GM21723 (cell line): ENCODE measurements around the gene GSTM2.
"Not testable (repeated sequence)": the region's sequence is repeated elsewhere in the genome, so short reads cannot be mapped to it uniquely, and the experiment has no call there.

Experiments
- ATAC-seq: cut with Tn5 transposase; IDR thresholded peaks from one replicate; pipeline ENCODE4 v1.9.1; 2021; ENCODE audit warnings: mild to moderate bottlenecking, moderate library complexity; ENCODE audit not compliant: unreplicated experiment

The GSTM2 gene

DNA sequence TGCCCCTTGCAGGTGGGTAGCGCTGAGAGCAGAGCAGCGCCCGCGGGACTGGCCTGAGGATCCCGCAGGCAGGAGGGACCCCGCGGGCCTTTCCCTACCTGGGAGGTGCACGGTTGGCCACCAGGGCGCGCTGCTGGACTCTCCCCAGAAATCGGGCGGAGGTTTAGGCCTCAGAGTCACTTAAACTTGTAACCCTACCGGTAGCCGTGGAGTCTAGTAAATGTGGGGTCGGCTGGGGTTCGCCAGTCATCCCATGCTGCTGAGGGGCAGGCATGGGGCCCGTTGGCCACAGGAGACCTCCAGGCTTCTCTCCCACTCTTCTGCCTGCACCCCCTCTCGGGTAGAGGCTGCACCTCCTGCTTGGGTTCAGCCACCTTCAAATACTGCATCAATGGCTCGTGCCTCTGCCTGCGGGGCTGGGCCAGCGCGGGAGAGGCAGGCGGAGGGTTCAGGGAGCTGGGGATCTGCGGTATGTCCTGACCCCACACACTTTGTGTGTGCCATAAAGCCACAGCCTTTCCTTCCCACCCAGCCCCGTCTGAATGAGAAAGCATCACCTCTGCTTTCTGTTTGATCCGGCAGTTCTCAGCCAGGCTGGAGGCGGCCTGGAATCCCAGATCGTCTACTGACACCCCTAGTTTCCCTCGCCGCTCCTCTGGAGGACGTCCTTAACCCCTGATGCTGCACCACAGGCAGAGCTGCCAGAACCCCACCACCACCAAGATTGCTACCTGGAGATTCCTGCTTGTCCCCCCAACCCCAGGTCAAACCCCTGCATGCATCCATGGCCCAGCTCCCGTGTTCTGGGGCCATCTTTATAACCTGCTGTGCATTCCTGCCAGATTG lies 24.2 kb upstream of the GSTM2 start:
- peak; percentile 83 for ATAC-seq

DNA sequence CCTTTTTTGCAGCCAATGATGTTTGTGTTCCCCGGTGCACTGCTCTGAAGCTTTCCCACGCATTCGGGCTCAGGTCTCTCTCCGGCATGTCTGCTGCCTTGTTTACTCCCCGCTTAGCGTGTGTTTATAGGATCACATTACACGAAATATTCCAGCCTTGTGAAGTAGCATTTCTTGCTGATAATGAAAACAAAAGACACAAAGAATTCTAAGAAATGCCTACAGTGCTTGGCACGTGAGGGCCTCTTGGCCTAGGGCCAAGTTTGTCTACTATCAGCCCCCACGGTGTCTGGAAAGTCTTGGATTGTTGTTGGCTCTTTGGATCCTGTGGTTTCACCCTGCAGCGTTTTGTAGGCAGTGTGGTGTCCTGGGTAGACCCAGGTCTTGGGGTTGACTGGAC lies 23.2 kb upstream of the GSTM2 start:
- ATAC-seq: no peak

DNA sequence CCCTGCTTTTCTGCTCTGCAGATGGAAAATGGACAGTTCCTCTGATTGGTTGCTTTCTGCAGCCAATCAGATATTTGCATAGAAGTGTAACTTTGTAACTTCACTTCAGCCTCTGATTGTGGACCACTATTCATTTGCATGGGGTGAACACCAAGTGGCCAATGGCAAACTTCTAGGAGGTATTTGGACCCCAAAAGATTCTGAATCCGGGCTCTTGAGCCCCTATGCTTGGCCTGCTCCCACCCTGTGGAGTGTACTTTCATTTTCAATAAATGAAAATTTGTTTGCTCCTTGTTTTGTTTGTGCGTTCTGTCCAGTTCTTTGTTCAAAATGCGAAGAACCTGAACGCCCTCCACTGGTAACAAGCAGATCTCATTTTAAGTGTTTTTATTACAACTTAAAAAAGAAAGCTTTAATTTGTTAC lies 18.4 kb upstream of the GSTM2 start:
- ATAC-seq: no peak

DNA sequence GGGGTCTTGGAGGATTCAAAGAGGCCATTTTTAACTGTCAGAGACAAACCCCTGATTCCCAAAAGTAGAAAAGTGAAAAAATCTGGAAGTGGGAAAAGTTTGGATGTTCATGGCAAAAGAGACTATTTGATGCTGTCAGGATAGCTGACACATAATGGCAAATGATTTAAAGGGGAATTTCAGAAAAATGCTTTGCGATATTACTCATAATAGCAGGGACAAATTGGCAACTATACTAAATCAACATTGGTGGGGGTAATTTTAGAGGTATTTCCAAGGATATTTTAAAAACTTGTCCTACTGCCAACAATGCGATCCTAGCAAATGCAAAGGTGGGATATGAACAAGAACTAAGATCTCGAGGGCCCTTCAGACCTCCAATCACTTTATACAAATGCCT lies 17.2 kb upstream of the GSTM2 start:
- no peak for ATAC-seq

DNA sequence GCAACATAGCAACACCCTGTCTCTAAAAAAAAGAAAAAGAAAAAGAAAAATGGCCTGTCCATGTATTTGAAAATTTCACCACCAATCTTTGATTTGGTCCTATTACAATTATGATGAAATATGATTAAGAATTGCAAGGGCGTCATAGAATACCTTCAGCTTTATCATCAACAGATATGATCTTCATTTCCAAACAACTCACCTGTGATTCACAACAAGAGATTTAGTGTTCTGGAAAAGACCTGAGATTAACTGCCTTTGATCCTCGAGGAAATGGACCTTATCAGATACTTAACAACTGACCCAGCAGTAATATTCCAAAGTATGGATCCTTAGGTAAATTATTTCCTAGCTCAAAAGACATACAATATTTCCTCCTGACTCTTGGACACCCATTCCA lies 15.5 kb upstream of the GSTM2 start:
- ATAC-seq: no peak

DNA sequence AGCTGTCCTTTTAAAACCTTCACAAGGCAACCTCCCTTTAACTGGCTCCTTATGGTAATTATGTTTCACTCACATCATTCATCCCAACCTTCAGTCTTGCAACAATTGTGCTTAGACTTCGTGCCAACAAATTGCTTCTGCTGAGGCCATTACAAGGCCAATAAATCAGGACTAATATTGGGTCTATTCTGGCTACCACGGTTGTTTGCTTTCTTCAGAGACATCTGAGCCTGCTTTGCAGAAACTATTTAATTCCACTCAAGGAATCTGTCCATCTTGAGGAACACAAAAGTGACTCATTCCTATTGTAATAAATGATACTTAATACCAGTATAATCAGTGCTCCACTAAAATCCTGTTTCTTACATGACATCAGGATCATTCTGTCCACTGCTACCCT lies 14.6 kb upstream of the GSTM2 start:
- no peak for ATAC-seq

DNA sequence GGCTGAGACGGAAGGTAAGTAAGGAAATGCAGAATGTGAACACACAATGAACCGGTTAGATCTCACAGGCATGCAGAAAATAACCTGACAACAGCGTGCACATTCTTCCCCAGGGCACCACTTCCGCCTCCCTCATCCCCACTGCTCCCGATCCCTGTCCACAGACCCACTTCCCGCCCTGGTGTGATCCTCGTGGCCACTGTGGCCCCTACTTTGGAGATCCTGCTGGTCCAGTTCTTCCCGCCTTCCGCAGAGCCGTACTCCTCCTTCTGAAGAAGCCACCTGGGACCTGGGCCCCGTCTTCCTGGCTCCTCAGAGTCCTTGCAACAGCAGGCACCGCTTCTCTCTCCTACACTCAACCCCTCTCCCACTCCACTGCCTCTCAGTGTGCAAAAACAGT lies 13.3 kb upstream of the GSTM2 start:
- no peak for ATAC-seq

DNA sequence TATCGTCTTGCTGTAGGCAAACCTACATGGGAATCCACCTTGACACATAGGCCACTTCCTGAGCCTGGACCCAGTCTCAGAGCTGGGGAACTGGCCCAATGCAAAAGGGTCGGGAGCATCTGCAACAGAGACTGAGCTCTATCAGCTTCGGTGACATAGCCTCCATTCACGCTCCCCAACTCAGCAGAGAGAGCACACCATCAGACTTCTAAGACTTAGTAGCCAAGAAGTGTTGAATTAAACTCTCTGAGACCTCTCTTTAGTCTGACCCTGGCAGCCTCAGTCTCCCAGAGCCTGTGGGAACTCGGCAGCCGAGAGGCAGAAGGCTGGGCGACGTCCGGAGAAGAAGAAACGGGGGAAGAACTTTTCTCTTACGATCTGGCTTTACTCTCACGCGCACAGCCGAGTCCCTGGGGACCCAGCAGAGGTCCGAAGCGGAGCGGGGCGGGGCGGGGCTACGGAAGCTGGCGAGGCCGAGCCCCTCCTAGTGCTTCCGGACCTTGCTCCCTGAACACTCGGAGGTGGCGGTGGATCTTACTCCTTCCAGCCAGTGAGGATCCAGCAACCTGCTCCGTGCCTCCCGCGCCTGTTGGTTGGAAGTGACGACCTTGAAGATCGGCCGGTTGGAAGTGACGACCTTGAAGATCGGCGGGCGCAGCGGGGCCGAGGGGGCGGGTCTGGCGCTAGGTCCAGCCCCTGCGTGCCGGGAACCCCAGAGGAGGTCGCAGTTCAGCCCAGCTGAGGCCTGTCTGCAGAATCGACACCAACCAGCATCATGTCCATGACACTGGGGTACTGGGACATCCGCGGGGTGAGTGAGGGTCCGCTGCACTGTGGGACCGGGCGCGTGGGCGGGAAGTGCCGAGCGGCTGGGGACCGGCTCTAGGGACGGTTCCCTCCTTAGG lies 12.0 kb upstream of the GSTM2 start, which contains the start of gene GSTM4:
GSTM4 (plus strand) TSS at position 485 of the 905 bp plus-strand sequence; CDS start at position 776, 291 bp downstream.
- ATAC-seq: peak; percentile 93

DNA sequence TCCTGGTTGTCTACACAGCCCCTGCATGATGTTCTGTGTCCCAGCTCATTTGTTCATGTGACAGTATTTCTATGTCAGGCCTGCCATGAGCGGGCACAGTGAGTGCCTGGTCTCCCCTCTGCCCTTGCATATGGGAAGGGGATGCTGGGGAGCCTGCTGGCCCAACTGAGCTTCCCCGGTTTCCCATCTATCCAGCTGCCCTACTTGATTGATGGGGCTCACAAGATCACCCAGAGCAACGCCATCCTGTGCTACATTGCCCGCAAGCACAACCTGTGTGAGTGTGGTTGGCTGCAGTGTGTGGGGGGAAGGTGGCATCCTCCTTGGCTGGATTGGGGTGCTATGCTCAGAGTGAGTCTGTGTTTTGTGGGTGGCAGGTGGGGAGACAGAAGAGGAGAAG lies 10.5 kb upstream of the GSTM2 start:
- ATAC-seq: no peak

DNA sequence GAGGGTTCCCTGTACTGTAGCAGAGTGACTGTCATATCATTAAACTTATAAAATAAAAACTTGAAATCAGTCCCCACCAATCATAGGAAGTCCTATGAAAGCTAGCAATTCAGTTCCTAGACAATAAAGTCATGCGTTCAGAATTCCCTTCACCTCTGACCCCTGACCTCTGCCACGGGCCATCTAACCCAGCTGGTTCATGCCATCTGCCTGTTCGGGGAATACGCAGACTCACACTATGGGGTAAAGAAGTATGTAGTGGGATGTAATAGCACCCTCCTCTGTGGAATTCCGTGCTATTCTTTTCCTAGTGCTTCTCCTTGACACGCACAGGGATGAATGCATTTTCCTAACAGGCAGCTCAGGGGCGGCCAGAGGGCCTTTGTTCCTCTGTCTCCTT lies 9.9 kb upstream of the GSTM2 start:
- ATAC-seq: no peak

DNA sequence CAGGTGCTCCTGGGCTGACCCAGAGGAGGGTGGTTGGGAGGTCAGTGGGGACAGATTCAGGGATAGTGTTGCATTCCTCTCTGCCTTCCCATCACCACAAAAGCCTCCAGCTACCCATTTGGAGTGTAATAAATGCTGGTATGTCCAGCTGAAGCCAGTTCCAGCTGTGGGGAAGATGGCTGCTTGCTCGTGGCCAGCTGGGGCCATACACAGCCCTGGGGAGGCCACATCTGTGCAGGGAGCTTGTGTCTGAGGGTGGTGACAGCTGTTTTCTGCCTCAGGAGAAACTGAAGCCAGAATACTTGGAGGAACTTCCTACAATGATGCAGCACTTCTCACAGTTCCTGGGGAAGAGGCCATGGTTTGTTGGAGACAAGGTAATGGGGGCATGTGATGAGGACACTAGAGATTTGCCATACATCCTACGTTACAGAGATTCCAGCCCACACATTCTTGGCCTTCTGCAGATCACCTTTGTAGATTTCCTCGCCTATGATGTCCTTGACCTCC lies 9.3 kb upstream of the GSTM2 start:
- no peak for ATAC-seq

DNA sequence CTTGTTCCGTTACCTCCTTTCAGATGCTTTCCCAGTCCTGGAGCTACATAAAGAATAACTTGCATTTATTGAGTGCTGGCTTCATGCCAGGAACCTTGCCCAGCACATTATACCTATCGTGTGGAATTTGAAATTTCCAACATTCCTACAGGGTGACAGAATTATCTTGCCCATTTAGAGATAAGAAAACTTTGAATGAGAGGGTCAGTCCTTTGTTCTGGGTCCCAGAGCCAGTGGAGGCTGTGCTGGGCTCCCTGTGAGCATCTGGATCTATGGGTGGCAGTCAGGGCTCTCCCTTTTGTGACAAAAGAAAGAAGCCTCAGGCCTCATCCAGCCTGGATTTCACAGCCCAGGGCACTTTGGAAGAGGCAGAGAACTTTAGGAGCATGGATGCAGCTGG lies 8.7 kb upstream of the GSTM2 start:
- ATAC-seq: no peak

DNA sequence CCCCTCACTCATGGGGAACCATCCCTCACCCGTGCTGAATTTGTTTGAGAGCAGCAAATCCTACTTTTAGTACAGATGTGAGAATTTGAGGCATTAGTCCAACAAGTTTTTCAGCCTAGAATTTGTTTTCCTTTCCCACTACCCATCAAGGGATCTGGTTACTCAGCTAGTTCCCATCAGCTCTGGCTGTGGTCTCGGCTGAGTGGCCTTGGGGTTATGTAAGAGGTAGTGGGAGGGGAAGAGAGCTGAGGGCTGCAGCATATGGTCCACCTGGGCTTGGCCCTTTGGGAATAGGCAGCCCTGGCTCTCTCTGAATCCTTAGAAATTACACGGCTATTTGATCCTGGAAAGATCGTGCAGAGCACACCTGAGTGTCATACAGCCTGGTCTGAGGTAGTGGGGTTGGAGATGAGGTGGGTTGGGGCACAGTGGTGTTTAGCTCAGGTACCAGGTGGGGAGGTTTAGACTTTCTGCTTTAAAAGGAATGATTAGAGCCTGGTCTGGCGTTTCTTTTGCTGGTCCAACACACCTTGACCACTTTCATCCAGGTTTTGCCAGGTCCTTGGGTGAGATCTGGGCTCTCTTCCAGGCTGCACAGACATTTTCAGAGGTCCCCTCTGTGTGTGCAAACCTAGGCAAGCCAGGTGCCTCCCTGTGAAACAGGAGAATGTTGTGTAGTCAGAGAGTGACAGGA lies 7.7 kb upstream of the GSTM2 start:
- no peak for ATAC-seq

DNA sequence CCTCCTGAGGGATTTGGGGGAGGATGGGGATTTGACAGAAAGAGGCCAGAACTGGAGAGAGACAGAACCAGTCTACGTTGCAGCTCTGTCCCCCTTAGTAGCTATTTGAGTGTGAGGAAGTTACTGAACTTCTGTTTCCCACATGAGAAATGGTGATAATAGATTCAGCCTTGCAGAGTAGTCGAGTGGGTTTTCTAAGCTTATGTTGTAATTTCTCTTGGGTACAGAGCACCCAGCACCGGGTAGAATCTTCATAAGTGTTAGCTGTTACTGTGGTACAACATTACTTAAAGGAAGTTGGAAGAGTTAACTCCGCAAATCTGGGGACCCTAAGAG lies 7.2 kb upstream of the GSTM2 start:
- not testable (repeated sequence) for ATAC-seq

DNA sequence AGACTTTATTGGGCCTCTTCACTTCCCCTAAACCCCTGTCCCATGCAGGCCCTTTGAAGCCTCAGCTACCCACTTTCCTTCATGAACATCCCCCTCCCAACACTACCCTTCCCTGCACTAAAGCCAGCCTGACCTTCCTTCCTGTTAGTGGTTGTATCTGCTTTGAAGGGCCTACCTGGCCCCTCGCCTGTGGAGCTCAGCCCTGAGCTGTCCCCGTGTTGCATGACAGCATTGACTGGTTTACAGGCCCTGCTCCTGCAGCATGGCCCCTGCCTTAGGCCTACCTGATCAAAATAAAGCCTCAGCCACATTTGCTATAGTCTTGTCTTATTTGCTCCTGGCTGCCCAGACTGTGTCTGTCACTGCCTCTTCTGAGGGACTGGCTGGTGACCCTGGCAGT lies 6.5 kb upstream of the GSTM2 start:
- no peak for ATAC-seq

DNA sequence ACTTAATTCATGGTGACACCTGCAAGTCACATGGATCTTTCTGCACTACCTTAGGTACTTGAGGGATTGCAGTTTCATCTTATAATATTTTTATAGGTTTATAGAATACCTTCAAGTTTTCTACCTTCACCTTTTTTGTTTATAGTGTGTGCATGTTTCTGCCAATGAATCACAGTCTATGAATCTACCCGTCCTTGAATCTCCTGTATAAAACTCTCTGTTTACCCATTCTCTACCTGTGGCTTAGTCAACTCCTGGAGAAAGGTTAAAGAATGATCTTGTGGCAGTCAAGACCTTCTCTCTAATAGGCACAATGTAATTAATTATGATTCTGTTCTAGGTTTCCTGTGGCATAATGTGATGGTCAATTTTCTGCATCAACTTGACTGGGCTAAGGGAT lies 3.2 kb upstream of the GSTM2 start:
- no peak for ATAC-seq

DNA sequence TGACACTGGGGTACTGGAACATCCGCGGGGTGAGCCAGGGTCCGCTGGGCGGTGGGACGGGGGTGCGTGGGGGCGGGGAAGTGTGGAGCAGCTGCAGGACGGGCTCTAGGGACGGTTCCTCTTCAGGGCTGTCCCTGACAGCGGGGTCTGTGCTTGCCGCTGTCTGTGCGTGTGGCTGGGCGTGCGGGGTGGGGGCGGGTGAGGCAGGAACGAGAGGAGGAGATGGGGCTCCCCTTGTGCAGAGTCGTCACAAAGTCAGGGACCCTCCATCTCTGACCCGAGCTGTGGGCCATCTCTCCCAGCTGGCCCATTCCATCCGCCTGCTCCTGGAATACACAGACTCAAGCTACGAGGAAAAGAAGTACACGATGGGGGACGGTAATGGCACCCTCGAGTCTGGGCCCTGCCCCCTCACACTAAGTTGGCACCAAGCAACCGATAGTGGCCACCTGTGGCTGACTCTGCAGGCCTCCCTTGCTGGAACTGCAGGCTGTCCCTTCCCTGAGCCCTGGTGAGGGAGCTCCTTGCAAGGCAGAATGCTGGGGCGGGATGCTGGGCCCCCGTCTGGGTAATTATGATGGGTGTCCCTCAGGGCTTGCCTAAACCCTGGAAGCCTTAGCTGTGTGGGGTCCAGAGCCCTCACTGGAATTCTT lies 392 bp downstream of the GSTM2 start:
- peak; percentile 29 for ATAC-seq

DNA sequence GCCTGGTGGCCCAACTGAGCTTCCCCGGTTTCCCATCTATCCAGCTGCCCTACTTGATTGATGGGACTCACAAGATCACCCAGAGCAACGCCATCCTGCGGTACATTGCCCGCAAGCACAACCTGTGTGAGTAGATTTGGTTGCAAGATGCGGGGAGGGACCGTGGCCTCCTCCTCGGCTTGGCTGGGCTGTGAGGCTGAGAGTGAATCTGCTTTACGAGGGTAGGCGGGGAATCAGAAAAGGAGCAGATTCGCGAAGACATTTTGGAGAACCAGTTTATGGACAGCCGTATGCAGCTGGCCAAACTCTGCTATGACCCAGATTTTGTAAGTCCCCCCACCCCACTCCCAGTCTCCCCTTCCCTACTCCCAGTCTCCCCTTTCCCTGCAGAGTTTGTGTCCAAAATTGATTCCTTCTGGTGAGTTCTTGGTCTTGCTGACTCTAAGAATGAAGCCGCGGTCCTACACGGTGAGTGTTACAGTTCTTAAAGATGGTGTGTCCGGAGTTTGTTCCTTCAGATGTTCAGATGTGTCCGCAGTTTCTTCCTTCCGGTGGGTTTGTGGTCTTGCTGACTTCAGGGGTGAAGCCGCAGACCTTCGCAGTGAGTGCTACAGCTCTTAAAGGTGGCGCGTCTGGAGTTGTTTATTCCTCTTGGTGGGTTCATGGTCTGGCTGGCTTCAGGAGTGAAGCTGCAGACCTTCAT lies 1.5 kb downstream of the GSTM2 start:
- no peak for ATAC-seq

DNA sequence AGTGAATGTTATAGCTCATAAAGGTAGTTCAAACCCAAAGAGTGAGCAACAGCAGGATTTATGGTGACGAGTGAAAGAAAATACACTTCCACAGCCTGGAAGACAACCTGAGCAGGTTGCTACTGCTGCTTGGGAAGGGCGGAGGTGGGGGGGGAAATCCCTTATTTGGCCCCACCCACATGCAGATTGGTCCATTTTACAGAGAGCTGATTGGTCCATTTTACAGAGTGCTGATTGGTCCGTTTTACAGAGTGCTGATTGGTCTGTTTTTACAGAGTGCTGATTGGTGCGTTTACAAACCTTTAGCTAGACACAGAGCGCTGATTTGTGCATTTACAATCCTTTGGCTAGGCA lies 2.1 kb downstream of the GSTM2 start:
- ATAC-seq: not testable (repeated sequence)

DNA sequence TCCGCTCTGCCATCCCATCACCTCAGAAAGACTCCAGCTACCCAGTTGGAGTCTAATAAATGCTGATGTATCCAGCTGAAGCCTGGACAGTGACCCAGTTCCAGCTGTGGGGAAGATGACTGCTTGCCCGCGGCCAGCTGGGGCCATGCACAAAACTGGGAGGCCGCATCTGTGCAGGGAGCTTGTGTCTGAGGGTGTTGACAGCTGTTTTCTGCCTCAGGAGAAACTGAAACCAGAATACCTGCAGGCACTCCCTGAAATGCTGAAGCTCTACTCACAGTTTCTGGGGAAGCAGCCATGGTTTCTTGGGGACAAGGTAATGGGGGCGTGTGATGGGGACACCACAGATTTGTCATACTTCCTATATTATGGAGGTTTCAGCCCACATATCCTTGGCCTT lies 3.2 kb downstream of the GSTM2 start:
- no peak for ATAC-seq
